ENCODE data around the gene ELMO1. TPM values are rescaled to one million over a fixed set of nuclear protein-coding genes. Genes with fewer than 3 reads are reported as not detected.

Gene ELMO1
- total RNA-seq, 1 donor: under 0.01 TPM

DNA sequence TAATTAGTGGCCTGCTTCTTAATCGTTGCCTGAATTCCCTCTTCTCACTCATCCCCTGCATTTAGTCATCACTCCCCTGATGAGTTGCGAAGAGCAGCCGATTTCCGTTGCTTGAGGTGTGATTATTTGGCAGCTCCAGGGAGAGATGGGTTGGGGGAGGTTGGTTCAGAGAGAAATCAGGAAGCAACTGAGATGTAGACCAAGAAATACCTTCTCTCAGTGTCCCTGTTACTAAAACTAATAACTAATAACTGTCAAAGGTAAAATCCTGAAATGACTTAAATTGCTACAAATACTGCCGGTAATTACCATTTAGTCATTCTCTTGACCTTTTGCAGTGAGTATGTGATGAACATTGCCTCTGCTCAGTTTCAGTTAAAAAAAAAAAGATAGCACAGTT is 76.9 kb downstream of the ELMO1 start:
- no peak overlapping the region for H3K4me3 ChIP-seq (ENCODE audit: low read depth, low read length)
- no peak for DNase-seq (ENCODE audit: low read depth)
- TF ChIP-seq, protein P1, sequence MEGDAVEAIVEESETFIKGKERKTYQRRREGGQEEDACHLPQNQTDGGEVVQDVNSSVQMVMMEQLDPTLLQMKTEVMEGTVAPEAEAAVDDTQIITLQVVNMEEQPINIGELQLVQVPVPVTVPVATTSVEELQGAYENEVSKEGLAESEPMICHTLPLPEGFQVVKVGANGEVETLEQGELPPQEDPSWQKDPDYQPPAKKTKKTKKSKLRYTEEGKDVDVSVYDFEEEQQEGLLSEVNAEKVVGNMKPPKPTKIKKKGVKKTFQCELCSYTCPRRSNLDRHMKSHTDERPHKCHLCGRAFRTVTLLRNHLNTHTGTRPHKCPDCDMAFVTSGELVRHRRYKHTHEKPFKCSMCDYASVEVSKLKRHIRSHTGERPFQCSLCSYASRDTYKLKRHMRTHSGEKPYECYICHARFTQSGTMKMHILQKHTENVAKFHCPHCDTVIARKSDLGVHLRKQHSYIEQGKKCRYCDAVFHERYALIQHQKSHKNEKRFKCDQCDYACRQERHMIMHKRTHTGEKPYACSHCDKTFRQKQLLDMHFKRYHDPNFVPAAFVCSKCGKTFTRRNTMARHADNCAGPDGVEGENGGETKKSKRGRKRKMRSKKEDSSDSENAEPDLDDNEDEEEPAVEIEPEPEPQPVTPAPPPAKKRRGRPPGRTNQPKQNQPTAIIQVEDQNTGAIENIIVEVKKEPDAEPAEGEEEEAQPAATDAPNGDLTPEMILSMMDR (IDR thresholded peaks at IDR 0.05; ENCODE audit: insufficient read depth, low read depth, low read length): no peak

DNA sequence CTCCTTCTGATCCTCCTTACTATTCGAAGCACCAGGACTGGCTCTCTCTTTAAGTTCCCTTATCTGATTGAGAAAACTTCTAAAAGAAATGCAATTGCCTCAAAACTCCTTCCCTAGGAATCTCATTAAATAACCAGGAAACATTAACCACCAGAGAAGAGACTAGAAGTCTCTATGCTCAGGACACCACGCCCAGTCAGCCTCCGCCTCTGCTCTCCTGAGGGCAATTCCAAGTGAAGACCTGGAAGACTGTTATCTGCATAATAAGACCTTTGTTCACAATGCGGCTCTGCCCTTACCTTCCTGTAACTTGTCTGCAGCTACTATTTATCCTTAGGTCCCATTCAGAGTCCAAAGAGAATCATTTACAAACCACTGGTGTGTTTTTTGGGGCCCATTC is 78.8 kb downstream of the ELMO1 start:
- DNase-seq (ENCODE audit: low read depth): no peak
- TF ChIP-seq, protein P1 (IDR thresholded peaks at IDR 0.05; ENCODE audit: insufficient read depth, low read depth, low read length): no peak
- H3K4me3 ChIP-seq (ENCODE audit: low read depth, low read length): no peak overlapping the region

DNA sequence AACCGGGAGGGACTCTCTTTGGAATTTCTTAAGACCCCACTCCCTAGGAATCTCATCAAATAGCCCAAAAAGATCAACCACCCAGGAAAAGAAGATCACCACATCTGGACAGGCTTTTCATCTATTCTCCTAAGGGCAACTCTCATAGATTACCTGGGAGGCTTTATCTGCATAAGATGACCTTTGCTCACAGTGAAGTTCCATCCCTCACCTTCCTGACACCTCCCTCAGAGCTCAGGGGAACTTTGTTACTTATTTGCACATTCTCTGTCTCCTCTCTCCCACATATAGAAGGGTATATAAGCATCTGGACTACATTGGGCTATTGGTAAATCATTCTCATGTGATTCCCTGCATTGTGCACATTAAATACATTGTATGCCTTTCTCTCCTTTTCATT is 80.1 kb downstream of the ELMO1 start:
- TF ChIP-seq, protein P1 (IDR thresholded peaks at IDR 0.05; ENCODE audit: insufficient read depth, low read depth, low read length): no peak
- DNase-seq (ENCODE audit: low read depth): no peak
- no peak overlapping the region for H3K4me3 ChIP-seq (ENCODE audit: low read depth, low read length)

DNA sequence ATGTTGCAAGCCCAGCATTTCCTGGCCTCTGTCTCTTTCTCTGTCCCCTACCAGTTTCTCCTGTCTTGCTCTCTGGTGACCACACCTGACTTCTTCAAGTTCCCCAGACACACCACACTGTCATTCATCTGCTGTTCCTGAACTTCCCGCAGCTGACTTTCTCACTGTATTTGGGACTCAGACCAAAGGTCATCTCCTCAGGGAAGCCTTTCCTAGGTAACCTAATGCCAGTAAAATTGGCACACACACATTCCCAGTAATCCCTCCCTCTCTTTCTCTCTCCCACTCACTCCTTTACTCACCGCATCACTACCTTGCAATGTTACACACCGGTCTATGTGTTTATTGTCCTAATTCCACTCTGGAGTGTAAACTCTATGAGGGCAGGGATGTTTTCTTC is 81.7 kb downstream of the ELMO1 start:
- no peak overlapping the region for H3K4me3 ChIP-seq (ENCODE audit: low read depth, low read length)
- DNase-seq (ENCODE audit: low read depth): no peak
- TF ChIP-seq, protein P1 (IDR thresholded peaks at IDR 0.05; ENCODE audit: insufficient read depth, low read depth, low read length): no peak

DNA sequence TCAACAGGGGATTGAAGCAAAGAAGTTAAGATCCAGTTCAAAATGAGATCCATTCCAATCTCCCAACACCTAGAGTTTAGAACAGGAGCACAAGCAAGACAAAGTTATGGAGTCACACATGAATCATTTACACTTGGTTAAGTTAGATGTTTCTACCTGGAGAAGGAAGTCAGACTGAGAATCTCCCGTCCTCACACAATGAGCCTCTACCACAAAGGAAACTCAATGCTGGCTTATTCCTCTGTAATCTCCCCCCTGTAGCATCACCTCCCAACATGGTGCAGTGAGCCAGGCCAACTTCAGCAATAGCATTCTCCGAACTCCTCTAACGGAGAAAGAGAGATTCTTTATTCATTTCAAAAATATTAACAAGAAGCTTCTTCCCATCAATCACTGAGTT is 82.2 kb downstream of the ELMO1 start:
- DNase-seq (ENCODE audit: low read depth): no peak
- no peak overlapping the region for H3K4me3 ChIP-seq (ENCODE audit: low read depth, low read length)
- TF ChIP-seq, protein P1 (IDR thresholded peaks at IDR 0.05; ENCODE audit: insufficient read depth, low read depth, low read length): no peak

DNA sequence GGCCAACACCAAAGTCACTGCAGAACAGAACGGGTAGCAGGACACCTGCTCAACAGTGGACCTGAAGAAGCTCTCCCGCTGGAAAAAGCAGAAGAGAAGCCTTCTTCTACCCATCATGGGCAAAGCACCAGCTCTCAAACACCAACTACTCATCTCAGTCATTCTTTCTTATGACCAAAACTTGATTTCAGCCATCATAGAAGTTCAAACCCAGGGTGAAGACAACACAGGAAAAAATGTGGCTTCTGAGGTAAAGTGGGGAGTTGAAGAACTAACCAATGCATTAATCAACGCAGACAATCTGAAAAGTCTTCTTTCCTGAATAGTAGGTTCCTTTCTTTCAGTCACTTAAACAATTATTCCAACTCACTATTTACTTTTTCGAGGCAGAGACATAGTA is 83.3 kb downstream of the ELMO1 start:
- DNase-seq (ENCODE audit: low read depth): no peak
- TF ChIP-seq, protein P1 (IDR thresholded peaks at IDR 0.05; ENCODE audit: insufficient read depth, low read depth, low read length): no peak
- no peak overlapping the region for H3K4me3 ChIP-seq (ENCODE audit: low read depth, low read length)

DNA sequence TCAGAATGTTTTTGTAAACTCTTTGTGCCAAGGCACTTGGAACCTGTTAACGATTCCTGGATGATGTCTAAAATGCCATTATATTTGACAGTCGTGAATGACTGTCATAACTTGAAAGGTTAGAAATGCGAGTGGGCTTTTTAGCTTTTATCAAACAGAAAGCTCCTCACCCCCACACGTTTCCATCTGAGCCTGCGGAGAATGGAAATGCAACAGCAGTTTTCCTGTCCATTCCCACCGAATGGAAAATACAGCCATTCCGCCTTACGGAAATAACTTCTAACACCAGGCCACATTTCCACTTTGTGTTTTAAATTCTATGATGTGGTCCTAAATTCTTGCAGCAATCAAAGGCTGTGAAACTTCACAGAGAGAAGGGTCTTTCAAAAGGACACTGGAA is 83.8 kb downstream of the ELMO1 start:
- TF ChIP-seq, protein P1 (IDR thresholded peaks at IDR 0.05; ENCODE audit: insufficient read depth, low read depth, low read length): no peak
- H3K4me3 ChIP-seq (ENCODE audit: low read depth, low read length): no peak overlapping the region
- no peak for DNase-seq (ENCODE audit: low read depth)

All from fibroblast of villous mesenchyme (primary cell).